ENCODE measurements around the gene PUM2.

DNA sequence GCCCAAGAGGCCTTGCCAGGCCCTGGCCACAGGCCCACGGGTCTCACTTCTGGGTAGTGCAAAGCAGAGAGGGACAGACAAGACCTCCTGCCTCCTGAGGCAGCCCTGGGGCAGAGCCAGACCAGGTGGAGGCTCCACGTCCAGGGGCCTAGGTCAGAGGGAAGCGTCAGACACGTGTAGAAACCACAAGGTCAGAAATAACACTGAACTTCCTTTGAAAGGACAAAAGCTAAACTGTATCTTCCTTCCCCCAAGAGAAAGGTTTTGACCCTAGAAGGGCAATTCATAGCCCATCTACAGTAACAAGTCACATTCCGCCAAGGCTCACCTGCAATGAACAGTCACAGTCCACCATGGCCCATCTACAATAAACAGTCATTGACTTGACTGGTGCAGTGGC lies 143.6 kb downstream of the PUM2 start:
- TF ChIP-seq, protein P1, sequence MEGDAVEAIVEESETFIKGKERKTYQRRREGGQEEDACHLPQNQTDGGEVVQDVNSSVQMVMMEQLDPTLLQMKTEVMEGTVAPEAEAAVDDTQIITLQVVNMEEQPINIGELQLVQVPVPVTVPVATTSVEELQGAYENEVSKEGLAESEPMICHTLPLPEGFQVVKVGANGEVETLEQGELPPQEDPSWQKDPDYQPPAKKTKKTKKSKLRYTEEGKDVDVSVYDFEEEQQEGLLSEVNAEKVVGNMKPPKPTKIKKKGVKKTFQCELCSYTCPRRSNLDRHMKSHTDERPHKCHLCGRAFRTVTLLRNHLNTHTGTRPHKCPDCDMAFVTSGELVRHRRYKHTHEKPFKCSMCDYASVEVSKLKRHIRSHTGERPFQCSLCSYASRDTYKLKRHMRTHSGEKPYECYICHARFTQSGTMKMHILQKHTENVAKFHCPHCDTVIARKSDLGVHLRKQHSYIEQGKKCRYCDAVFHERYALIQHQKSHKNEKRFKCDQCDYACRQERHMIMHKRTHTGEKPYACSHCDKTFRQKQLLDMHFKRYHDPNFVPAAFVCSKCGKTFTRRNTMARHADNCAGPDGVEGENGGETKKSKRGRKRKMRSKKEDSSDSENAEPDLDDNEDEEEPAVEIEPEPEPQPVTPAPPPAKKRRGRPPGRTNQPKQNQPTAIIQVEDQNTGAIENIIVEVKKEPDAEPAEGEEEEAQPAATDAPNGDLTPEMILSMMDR (IDR thresholded peaks at IDR 0.05): no peak
- TF ChIP-seq POLR2A (IDR thresholded peaks at IDR 0.05): no peak
